KOPT-K1 (cell line): ENCODE measurements around the gene ZNF506.

Source experiments
- H3K27ac ChIP-seq: fragments of 200-600 bp; sonication (generic); 2 replicates; pipeline ENCODE4 v1.5.1; 2016; ENCODE audit warnings: antibody characterized with exemption, mild to moderate bottlenecking, low read depth, low read length; ENCODE audit not compliant: poor library complexity, severe bottlenecking
- H3K36me3 ChIP-seq: fragments of 200-600 bp; sonication (generic); 2 replicates; pipeline ENCODE4 v1.5.1; 2017; ENCODE audit warnings: antibody characterized with exemption, mild to moderate bottlenecking, low read length, moderate library complexity; ENCODE audit not compliant: insufficient read depth
- H3K9me3 ChIP-seq: fragments of 200-600 bp; sonication (generic); 2 replicates; pipeline ENCODE4 v1.5.1; 2017; ENCODE audit warnings: antibody characterized with exemption, low read length, mild to moderate bottlenecking; ENCODE audit not compliant: insufficient read depth, poor library complexity, severe bottlenecking

ZNF506 gene

DNA sequence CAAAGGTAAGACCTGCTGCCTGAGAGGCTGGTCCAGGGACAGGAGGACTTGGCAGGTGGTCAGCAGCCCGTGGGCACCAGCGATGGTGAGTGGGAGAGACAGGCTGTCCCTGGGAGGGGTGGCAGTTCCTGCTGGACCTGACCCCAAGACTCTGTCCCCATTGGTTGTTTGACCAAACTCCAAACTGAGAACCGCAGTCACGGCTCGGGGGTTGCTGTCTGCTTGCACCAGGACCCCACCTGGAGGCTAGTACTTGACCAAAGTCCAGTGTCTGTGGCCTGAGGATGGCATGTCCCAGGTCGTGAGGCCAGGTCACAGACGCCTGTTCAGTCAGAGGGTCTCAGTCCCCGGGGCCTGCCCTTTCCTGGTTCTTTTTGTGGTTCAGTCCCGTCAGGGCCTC is 78.8 kb downstream of the ZNF506 start:
- Histone ChIP-seq H3K36me3 (no peaks in the 10 kb centered on the region), H3K27ac (no peak overlapping the region), H3K9me3 (peaks cover 15% of the 10 kb centered on the region)
